Measurements from ENCODE around the gene DAB2.

The DAB2 gene

DNA sequence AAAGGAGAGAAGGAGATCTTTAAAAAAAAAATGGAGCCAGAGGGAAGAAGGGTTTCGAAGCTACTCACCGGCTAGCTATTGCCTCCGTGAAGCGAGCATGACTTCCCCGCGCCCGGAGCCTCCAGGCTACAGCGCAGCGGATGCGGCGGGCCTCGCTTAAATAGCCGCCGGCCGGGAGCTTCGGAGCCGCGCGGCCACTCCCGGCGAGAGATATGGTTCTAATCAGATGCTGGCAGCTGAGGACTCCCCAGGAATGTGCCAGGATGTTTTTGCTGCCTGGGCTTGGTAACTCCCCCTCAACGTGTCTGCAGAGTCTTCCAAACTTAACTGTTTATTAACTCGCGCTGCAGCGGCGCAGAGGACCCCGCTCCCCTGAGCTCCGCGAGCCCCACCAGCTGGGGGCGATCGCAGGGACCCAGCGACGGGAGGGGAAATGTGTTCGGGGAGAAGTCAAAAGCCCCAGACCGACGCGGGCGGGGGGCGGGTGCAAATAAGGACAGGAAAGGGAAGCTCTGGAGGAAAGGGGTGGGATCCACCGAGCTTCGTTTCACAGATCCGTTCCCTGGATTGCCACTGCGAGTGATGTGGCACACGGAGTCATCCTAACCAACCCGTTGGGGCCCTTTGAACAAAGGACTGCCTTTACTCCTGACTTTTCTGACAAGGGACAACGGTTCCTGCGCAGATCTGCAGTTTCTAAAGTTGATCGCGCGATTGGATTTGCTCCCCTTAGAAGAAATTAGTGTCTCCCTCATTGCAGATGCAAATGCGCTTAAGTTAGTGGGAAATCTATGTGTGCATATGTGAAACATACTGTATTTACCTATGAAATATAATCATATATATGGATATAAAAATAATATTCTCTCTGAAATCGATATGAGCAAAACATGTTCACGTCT lies at the start of gene DAB2:
Gene DAB2 (minus strand): TSS at position 245 of the 902 bp plus-strand sequence. CDS start 30,660 bp downstream, outside the sequence.
- DNase-seq = peak; percentile 12

DNA sequence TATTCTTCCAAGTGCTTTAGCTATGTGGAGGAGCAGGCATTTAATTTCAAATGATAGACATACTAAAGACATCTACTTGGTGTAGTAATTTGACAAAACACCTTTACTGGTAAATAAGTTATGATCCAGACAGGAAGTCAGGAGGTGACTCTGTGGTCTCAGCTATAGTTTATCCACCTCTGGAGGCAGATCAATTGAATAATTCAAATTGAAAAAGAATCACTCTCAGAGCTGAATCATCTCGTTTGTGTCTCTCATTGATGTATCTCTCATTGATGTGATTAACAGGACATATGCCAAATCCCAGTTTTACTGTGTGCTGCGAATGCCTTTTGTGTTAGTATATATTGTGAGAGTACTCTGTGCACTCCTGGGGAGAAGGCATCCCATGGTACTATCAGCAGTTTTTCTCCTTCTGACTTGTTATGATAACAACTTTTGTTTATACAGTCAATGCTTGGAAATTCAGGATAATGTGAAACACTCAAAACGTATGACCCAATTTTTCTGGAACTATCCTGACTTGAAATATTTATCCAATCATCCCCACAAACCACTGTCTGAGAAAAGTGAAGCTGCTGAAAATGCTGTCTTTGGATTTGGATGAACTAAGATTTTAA lies 48.5 kb upstream of the DAB2 start:
- DNase-seq = no peak

DNA sequence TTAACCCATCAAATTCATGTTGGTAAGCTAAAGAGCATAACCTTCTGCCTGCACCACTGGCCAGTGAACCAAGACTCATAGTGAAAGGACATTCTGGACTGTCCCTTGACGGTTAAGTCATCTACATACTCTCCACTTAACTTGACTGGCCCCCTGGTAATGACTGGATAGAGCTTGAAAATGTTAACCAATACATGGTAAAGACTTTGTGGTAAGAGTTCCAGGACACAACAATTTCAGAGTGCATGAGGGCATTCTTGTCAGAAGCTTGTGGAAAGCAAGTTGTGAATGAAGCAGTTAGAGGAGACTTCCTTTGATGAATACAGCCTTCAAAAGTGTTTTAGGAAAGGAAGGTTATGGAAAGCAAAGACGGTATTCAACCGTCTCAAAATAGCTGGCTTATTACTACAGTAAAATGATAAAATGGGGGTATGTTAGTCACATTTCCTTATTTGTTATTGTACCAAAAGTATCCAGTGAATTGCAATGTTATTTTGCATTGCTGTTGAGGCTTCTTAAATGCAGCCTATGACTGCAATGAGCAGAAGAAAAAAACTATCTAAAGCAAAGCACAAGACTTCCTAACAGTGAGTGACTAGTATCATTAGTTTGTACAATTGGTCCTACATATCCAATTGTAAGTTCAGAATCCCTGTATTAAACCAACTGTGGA lies 47.2 kb upstream of the DAB2 start:
- DNase-seq = no peak

DNA sequence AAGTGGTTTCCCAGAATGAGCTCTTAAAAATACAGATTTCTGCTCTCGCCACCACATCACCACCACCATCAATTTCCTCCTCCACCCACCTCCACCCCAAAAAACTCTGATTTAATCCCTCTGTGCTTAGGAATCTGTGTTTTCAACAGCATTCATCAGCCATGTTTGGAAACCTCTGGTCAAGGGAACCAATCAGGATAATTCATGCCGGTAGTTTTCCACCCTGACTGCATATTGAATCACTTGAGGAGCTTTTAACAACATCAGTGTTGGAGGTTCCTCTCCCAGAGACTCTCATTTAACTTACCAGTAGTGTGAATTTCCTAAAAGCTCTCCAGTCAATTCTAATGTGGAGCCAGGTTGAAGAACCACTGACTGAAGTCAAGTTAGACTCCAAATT lies 46.0 kb upstream of the DAB2 start:
- no peak for DNase-seq

DNA sequence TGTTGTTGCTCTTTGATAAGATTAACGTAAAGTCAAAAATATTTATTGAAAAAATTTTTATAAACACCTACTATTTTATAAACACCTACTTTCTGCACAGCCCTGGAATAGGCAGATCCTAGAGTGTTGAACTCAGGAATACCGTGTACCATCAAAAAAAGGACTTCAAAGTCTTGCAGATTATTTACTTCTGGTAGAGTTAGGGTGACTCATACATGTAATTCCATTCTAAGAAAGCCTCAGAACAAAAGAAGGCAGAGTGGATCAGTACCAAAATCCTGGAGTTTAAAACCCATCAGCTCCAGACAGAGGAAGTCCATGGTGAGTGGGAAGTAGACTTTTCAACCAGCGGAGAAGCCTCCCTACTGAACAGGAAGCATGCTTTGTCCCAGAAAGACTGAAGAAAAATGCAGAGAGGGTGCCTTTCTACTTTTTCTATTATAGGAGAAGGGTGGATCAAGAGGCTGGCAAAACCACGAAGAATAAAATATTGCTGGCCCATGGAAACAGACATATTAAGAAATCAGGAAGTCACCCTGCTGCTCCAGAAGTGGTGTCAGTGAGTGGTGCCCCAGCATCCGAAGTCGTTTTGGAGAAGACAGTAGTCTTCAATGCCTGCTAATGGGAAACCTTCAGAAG lies 45.1 kb upstream of the DAB2 start:
- DNase-seq = no peak

DNA sequence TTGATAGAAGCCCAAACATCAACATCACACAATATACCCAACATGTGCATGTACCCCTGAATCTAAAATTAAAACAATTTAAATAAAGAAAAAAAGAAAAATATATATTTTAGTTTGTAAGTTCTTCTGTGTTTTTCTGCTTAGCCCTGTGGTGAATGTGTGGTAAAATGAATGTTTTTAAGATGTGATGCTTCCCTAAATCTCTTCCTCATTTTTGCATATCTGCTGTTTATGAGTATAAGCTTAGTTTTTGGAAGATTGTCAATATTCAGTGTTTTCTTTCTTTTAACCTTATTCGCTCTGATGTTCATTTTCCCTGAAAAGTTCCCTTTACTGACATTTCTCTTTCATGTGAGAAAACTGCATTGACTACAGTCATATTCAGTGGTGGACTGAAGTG lies 44.4 kb upstream of the DAB2 start:
- no peak for DNase-seq

DNA sequence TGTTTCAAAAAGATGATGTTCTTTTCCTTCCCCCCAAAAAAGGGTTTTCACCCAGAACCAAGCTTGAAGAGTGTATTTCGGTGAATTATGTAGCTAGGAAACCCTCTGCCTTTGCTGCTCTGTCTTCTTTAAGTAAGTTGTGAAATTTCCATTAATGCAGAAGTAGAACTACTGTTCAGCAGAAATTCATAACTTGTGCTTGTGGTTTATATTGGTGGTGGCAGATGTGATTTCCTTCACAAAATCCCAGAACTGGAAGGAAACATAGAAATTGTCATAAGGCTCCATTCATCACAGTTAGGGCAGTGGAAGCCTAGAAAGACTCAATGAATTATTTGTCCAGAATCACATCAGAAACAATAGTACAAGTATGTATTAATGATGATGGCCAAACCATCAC lies 42.1 kb upstream of the DAB2 start:
- DNase-seq = no peak

DNA sequence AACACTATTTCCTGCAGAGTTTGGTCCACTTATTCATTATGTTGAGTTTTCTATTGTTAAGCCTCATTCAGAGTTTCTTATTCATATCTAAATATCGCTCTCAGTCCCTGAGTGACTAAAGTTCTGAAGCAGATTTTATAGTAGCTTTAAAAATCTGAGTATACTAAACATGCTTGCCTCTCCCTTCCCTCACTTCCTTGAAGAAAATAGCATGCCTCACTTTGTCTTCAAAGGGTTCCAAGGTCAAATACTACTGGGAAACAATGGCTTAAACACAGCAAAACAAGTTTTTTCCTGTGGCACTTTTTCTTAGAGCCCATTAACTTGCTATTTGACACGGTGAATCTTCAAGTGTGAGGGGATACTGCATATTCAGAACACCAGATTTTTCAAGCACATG lies 41.1 kb upstream of the DAB2 start:
- no peak for DNase-seq

DNA sequence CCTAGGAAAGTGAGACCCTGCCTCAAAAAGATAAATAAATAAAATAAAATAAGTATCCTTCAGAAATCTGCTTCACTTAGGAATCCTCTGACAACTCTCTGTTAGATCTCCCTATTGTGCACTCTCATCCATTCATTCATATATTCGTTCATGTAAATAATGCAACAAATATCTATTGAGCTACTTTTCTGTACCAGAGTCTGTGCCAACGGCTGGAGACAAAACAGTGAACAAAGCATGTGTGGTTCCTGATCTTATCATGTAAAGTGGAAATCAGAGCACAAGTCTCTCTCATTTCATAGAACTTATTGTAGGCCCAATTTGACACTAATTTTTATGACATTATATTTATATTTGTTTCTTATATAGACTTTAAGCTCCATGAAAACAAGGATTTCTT lies 40.3 kb upstream of the DAB2 start:
- DNase-seq = no peak

DNA sequence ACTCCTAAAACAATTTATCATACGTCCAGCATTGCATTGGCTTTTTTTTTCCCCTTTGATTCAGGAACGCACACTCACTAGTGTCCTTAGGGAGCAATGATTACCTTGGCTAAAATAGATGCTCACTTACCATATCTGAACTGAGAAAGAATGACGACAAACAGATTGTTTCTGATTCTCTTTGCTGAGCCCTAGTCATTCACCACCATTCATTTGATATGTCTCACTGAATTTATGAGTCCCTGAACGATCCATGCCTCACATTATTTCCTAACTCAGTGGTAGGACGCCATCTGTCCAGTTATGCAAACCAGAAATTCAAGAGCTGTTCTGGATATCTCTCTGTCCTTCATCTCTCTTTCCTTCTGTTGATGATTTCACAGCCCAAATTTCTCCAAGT lies 39.3 kb upstream of the DAB2 start:
- no peak for DNase-seq

DNA sequence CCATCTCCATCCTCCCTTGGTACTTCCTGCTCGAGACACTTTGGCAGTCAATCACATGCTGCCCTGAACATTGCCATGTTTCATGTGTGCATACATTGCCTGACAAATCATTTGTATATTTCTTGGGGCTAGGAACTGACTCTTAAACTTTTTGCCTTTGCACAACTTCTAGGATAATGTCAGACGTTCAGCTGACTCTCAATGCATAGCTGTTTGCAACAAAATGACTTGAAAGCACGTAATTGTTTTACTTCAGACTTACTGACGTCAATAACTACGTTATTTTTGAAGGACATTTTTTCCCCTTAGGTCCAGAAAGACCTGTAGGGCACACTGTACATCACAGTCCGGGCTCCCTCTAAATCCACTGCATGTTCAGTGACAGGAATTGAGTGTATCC lies 37.4 kb upstream of the DAB2 start:
- no peak for DNase-seq

DNA sequence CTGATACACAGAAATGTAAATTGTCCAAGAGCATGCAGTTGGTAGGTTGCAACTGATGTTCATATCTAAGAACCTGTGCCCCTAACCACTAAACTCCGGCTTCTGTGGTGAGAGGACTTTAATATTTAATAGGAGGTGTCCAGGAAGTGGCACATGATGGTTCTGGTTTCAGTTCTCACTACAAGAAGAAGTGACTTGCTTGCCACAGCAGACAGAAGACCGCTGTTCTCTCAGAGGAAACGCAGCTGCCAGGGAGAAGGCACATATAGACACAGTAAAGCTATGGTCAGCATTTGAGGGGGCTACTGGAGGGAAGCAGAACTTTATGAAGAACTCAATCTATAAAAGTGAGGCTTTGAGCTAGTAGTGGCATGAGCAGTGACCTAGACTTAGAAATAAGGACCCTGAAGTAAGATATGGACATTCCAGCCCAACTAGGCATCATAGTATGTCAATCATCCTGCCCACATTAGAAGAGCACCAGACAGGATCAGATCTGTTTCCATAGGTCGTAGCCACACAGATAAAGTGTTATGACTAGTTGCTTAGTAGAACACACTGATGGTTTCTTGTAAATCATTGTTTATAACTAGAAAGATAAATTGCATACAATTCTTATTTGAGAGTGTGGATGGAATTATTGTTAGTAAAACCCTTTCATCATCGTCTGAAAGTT lies 36.4 kb upstream of the DAB2 start:
- no peak for DNase-seq

DNA sequence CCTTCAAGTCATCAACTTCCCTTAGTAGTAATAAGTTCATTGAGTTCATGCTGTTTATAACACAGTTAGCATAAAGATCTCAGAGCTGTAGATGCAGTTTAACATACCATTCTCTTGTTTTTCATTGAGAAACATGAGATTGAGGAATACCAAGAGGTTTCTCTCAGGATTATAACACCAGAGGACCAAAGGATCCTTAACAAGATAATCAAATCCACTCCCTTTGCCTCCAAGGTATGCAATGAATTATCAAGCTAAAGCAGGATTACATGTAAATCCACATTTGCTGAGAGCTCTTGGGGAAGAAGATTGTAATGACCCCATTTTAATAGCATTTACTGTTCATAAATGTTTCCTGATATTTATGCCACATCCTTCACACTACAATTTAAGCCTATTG lies 35.1 kb upstream of the DAB2 start:
- DNase-seq = no peak

DNA sequence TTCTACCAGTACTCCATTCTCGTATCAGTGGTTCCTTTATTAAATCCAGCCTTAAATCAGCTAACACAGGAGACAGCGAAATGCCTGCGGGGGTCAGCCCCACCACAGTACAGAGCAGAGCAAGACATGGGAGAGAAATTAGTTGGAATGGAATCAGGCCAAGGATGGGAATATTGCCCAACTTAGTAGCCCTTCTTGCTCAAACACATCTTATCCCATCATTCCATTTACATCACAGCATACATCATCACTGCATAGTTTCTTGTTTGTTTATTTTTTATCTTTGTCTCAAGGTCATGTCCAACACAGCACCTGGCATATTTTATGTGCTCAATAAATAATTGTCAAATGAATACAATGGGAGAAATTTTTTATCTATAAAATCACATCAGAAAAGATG lies 34.3 kb upstream of the DAB2 start:
- no peak for DNase-seq

DNA sequence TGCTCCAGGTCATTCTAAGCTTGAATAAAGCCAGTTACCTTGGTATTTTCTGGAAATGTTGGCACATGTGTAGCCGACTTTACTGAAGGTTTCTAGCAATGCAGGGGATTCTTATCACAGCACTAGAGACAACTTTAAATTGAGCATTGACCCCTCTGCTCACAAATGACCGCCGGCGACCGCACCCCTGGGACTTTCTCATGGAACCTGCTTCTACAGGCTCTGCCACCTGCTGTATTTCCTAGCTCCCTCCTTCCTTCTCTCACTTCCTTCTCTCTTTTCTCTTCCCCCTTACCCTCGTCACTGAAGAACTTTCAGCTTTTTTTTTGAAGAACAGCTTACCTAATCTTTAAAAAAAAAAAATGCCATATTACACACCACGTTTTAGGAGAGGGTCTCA lies 30.9 kb upstream of the DAB2 start:
- no peak for DNase-seq

DNA sequence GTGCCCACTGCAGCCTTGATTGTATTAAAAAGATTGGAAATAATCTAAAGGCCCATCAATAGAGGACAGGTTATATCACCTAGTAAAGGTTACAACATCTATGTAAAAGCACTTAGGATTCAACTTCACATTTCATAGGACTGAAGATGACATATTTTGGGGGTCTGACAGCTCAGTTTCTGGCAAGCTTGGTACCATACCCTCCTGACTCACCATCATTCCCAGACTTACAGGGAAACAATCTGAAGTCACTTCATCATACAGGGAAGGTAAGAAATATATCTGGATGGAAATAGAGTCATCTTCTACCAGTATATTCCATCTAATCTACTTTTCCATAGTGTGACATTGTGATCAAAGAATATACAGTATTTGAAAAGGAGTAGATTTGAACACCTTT lies 28.8 kb upstream of the DAB2 start:
- DNase-seq = no peak

DNA sequence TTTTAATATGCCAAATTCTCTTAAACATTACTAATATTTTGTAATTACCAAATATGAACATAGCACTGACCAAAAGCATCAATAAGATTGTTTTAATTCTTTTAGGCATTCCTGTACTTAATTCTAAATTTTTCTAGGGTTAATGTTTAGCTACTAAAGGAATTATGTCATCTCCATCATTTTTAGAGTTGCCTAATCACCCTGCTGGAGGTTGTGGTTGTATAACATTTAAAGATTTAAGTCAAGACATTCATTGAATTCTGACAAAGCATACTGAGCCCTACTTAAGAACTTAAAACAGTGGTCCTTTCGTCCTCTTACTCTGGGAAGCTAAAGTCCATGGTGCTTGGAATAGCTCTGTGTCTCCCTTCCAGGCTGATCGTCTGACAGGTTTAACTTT lies 28.1 kb upstream of the DAB2 start:
- DNase-seq = no peak

DNA sequence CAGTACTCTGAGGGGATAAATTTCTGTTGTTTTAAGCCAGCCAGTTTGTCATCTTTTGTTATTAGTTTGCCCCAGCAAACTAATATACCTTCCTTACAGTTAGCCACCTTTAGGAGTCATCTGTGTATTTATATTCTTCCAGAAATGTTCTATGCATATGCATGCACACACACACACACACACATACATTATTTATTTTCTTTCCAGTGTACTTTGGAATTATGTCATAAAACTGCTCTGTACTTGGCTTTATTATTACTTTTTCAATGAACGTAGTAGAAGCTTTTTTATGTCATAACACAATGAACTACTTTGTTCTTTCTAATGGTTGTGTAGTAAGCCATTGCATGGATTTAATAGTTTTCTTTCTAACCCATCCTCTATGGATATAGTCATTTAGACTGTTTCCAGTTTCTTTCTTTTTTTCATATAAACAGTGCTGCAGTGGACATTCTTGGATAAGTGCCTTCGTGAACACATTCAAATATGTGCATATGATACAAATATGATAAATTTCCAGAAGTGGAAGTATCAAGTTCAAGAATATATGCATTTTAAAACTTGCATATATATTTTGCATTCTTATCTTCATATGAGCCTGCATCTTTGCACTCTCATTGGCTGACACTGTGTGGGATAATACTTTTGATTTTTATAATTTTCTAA lies 26.6 kb upstream of the DAB2 start:
- no peak for DNase-seq

DNA sequence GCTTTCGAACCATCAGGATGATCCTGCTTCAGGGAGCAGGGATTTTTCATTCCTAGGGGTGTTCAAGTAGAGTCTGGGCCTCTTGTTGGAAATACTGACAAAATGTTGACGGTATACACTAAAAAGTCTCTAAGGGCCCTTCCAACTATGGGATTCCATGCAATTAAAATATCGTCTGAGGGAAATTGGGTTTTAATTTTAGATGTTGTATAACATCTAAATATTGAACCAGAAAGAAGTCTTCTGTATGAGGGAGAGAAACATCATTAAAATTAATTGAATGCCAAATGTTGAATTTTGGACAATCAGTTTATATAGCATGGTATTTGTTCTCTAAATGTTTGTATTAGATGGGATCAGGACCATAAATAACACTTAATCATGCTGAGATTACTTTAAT lies 25.7 kb upstream of the DAB2 start:
- no peak for DNase-seq

DNA sequence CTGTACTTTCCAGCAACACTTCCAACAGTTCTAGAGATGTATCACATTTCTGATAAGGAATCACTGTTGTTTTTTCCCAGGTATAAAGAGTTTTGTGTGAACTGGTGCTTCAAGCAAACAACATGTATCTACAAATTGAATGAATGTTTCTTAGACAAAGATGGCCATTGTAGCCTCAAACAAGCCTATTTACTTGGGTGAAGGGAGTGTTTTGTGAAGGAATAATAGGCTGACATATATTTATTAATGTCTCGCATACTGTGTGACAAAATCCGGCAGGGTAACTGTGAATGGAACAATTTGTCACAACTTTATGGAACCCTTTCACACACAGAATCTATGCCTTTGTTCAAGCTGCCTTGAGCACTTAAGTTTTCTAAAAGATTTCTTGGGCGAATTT lies 24.8 kb upstream of the DAB2 start:
- DNase-seq = no peak

DNA sequence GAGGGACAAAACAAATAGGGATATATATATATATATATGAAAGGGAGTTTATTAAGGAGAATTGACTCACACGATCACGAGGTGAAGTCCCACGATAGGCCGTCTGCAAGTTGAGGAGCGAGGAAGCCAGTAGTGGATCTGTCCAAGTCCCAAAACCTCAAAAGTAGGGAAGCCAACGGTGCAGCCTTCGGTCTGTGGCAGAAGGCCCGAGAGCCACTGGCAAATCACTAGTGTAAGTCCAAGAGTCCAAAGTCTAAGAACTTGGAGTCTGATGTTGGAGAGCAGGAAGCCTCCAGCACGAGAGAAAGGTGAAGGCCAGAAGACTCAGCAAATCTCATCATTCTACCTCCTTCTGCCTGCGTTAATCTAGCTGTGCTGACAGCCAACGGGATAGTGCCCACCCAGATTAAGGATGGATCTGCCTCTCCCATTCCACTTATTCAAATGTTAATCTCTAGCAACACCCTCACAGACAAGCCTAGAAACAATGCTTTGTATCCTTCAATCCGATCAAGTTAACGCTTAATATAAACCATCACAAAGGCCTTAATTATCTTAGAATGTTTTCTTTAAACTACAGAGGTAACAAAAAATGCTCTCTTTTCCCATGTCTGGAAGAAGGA lies 23.8 kb upstream of the DAB2 start:
- no peak for DNase-seq

DNA sequence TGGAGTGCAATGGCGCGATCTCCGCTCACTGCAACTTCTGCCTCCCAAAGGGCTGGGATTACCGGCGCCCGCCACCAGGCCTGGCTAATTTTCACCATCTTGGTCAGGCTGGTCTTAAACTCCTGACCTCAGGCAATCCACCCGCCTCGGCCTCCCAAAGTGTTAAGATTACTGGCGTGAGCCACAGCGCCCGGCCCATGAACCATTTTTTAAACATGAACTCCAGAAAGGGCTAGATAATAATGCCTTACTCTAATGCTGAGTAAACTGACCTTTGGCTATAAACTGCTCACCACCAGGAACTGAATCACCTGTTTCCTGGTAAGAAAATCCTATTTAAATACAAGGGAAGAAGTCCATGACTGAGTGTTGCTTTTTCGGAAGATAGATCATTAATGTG lies 23.2 kb upstream of the DAB2 start:
- DNase-seq = no peak

All from activated T-cell treated with anti-CD3 and anti-CD28 coated beads for 4 hours (primary cell).